GM18907 (cell line): ENCODE measurements around the gene FADS2.

ENCODE experiments used
- ATAC-seq: cut with Tn5 transposase; IDR thresholded peaks from one replicate; pipeline ENCODE4 v1.9.1; 2021; ENCODE audit warnings: mild to moderate bottlenecking, moderate library complexity; ENCODE audit not compliant: unreplicated experiment

Gene FADS2

DNA sequence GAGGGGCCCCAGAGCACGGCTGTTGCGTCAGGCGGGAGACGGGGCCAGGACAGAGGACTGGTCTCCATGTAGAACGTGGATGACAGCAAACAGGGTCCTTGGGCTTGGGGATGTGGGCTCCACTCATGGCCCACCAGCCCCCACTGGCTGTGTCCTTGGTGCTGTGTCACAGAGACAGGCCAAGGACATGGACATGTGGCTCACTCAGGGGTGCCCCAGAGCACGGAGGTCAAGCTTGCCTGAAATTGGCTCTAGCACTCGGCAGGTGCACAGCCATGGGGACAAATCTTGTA, 14.4 kb downstream of the FADS2 start:
- ATAC-seq: no peak

DNA sequence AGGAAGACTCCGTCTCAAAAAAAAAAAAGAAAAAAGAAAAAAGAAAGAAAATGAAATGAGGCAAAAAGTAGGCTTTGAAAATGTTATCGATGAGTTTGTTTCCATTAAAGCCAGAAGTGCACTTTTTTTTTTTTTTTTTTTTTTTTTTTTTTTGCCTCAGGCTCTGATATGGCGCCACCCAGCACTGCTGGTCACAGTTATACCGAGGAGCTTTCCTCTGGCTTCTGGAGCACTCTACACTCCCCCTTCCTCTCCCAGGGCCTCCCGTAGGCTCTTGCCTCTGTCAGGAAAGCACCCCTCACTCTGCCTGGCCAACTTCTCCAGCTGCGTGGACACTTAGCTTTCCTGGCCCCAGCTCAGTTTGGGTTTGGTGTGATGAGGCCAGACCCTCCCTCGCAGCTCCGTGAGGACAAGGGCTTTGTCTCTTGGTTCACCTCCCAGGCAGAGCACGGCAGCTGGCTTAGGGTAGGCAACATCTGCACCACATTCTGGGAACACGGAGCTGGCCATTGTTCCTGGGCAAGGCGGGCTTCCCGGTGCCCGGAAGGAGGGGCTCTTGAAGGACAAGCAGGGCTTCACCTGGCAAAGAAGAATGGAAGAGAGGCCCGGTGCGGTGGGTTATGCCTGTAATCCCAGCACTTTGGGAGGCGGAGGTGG, 16.9 kb downstream of the FADS2 start:
- no peak for ATAC-seq

DNA sequence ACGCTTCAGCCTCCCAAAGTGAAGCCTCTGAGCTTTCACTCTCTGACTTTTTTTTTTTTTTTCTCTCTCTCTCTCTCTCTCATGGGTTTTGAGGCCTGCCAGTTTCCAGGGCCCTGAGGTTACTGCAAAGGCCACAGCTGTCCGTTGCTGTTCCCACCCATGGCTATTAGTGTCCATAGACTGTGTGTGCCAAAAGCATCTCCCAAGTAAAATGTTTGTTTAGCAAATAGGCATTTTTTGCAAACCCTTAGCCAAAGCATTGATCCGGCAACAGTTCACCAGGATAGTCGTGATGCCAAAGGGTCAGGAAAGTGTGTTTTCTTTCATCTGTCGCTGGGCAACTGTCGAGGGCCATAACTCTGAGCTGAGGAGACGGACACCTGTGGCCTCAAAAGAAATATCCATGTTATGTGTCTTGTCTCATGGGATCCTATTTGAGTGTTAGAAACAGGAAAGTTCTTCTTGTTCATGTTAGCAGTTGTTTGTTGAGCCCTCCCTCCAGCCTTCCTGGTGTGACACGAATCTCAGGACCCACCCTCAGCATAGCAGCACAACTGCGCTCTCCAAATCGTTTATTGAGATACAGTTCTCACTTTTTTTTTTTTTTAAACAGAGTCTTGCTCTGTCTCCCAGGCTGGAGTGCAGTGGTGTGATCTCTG, 18.4 kb downstream of the FADS2 start:
- ATAC-seq: no peak

DNA sequence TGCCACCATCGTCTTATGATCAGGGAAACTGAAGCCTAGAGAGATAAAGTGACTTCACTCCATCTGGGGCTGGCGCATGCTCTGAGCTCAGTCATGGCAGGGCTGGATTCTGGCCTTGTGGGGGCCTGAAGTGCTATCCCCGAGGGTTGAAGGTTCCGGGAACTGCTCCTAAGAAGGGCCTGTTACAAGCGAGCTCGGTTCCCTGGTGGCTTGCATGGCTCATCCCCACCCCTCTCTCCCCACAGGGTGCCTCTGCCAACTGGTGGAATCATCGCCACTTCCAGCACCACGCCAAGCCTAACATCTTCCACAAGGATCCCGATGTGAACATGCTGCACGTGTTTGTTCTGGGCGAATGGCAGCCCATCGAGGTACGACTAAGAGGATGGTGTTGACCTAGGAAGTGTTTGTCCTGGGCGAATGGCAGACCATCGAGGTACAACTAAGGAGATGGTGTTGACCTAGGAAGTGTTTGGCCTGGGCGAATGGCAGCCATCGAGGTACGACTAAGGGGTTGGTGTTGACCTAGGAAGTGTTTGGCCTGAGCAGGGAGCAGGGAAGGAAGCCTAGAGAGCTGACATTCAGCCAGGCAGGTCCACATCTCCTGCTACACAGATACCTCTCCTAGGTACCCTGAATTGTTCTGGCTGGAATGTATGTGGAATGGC, 19.9 kb downstream of the FADS2 start:
- no peak for ATAC-seq

DNA sequence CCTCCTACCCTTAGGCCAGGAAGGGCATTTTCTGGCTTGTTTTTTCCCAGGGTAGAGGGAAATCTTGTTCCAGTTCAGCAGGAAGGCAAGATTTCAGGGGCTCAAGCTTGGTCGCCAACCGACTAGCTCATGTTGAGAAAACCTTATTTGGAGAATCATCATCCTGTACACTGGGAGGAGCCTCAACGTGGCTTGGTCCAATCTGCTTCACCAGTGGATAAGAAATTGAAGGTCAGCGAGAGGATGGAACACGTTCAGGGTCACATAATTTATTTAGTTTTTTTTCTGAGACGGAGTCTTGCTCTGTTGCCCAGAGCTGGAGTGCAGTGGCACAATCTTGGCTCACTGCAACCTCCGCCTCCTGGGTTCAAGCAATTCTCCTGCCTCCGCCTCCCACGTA, 20.5 kb downstream of the FADS2 start:
- no peak for ATAC-seq

DNA sequence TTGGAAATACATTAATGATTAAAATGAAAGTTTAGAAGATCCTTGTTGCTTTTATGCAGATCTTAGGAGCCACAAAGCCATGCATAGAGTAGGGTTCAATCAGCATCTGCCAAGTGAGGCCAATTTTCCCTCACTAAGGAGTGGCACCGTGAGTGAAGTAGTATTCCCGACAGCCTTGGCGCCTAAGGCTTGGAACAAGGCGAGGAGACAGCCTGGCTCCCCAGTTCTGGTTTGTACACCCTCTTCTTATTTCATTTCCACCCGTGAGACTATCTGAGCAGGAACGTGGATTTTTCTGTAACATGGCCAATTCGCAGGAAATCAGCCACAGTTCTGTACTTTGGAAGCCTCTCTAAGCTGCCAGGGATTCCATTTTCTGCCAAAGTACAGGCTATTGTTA, 22.6 kb downstream of the FADS2 start:
- ATAC-seq: no peak

DNA sequence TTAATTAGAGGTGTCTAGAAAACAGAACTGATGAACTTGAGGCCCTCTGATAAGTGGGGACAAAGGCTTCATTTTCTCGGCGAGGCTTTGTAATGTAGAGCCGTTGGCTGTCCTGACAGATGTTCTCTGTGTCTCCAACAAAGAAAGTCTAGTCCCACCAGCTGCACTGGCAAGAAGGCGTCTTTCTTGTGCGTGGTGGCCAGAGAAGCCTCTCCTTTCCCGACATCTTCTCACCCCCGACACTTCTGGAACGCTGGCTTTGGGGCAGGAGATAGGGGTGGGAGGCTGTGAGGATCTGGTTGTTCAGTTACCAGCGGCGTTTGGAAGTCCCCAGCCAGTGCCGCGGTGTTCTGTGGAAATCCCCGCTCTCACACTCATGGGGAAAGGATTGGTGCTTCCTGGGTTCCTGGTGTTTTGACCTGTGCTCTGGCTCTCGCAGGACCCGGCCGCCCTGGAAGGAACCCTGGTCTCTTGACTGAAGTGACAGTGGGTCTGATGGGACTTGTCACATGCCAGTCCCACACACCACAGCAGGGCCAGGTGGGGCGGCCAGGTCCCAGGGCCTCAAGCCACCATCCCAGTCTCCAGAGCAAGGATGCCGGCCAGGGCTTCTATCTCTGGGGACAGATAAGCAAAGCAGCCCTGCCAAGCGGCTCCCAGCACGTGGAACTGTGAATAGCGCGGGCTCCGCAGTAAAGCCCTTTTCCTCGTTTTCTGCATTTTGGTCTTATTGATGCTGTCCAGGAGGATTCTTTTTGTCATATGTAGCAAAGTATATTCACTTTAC, 23.2 kb downstream of the FADS2 start:
- no peak for ATAC-seq

DNA sequence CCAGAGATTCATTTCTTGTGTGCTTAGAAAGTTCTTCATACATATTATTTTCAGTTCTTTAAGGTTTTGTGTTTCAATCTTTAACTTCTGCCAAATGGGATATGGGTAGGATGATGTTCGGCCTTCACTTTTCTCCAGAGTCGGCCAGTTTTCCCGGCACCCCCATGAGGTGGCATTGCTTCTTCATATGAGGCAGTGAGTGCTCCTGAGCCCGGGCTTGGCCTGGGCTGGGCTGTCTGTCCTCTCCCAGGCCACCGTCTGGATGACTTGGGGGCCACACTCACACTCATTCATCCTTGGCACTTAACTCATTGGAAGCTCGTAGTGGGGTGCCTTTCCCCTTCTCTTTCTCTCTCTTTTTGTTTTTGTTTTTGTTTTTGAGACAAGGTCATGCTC, 23.8 kb downstream of the FADS2 start:
- ATAC-seq: no peak

DNA sequence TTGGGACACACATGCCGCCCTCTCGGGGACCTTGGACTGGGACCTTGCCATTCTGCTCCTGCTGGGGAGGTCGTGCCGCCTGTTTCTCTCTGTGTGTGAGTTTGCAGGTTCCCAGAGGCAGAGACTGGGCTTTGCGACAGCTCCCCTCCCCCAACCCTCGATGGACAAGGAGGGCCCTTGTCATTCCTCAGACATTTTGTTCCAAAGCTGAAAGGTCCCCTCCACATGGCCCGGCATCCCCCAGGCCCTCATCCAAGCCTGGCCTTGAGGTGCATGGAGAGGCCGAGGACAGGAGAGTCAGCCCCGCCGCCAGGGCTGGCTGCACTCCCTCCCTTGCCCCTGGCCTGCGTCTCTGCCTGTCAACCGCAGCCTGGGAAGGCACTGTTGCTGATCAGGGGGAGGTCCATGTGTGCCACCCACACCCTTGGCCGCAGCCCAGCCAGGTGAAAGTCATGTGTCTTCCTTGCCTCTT, 25.6 kb downstream of the FADS2 start:
- no peak for ATAC-seq

DNA sequence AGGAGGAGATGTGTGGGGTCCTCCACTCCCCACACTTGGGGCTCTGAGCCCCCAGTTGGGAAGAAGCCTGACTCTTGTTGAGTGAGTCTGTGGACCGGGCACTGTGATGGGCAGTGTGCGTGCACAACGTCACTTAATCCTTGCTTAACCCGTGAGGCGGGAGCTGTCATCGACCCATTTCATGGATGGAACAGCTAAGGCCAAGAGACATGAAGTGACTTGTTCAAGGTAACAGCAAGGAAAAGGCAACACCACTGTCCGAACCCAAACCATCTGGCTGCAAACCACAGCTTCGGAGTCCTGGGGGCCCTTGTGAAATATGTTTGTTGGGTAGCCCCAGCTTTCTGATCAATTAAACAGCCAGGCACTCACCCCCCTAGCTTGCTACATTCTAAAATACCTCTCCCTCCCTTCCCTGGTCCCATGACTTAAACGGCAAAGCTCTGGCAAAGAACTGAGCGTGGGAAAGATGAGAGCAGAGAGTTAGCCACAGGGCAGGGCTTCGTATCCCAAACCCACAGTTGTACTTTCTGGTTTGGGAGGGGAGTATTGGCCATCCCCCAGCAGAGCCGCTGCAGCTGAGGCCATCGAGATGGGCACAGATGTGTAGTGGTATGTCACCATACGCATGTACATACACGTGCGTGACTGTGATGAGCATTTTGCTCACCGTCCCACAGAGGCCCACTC, 26.3 kb downstream of the FADS2 start:
- ATAC-seq: no peak

DNA sequence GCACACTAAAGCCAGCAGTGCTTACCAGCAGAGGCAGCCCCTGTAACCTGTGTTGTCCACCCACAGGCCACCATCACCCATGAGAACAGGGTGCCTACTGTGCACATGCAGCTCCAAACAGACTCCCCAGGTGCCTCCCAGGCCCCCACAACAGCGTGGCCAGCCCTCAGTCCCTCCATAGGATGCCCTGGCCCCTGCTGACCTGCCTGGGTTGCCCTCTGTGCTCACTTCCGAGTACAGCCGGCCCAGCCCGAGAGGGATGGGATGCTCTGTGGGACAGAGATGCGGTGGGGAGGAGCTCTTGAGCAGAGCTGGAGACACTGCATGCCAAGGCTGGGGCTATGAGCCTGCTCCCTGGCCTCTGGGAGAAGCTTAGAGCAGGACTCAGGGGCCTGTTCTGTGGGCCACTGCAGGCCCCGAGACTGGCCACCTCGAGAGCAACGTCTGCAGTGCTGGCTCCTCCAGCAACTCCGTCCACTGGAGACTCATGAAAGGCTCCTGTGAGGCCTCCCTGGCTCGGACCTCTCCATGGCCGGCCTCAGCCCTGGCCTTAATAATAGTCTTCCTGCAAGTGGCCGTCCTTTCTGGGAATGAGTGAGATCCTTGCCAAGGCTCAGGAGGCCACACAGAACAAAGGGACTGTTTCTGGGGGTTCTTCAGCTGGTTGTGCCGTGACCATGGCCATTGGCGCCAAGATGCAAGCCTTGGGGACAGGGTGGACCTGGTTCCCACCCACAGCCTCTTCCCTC, 27.0 kb downstream of the FADS2 start:
- ATAC-seq: no peak

DNA sequence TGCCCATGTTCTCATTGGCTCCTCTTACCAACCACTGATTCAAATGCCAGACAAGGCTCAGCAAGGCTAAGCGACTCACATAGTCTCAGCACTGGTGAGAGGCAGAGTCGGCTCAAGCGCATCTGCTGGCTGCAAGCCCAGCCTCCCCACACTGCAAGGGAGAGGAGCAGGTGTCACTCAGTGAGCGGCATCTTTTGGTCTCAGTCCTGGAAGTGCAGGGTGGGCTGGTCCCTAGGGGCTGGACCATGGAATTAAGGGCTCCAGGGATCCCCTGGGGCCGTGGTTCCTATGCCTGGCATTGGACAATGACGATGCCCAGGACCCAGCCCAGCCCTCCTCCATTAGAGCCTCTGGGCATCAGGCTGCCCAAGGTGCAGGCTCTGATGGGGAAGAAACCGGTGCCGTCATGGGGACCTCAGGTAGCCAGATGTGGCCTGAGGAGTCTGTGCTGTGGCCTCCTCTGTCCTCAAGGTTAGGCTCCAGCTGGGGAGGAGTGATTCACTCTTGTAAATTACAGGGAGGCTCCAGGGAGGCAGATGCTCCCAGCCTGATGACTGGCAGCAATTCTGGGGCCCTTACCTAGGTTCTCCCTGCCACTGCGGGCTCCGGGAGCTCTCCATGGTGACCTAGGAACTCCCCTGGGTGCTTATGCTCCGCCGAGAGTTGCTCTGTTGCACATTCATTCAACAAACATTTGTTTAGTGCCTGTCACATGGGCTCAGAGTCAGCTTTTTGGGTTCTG, 28.0 kb downstream of the FADS2 start:
- ATAC-seq: no peak

DNA sequence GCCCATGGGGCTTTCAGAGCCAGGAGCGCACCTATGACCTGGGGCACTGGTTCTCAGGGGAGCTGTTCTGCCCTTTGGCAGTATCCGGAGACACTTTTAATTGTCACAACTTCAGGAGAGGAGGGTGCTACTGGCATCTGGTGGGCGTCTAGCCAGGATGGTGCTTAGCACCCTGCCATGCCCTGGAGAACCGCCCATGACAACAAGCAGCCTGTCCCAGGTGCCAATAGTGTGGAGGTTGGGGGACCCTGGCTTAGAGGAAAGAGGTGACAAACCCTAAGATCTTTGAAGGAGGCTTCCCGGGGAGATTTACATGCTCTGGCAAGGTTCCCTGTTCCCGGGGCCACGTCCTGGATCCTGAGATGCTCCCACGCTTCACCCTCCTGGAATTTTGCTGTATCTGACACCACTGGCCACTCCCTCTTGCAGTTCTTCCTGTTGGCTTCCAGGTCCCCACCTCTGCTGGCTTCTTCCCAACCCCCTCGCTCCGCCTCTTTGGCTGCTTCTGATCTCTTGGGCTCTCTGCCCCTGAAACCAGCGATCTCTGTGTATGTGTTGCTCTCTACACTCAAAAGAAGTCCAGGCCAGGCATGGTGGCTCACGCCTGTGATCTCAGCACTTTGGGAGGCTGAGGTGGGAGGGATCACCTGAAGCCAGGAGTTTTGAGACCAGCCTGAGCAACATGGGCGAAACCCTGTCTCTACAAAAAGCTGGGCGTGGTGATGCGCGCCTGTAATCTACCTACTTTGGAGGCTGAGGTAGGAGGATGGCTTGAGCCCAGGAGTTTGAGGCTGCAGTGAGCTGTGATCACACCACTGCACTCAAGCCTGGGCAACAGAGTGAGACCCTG, 32.2 kb downstream of the FADS2 start:
- no peak for ATAC-seq

DNA sequence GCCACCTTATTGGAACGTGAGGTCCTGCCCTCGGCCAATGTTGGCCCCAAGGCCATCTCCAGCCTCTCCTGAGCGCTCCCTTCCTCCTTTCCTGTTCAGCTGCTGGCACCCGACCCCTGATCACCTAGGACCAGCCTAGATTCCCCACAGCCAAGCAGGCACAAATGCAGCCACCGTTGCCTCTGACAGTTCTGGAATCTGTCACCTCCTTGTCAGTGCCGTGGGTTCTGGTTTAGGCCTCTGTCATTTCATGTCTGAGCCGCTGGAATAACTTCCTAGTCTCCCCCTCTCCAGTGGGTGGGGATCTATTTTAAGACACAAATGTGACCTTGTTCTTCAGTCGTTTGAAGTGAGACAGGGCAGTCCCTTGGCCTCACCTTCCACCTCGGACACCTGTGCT, 33.5 kb downstream of the FADS2 start:
- no peak for ATAC-seq

DNA sequence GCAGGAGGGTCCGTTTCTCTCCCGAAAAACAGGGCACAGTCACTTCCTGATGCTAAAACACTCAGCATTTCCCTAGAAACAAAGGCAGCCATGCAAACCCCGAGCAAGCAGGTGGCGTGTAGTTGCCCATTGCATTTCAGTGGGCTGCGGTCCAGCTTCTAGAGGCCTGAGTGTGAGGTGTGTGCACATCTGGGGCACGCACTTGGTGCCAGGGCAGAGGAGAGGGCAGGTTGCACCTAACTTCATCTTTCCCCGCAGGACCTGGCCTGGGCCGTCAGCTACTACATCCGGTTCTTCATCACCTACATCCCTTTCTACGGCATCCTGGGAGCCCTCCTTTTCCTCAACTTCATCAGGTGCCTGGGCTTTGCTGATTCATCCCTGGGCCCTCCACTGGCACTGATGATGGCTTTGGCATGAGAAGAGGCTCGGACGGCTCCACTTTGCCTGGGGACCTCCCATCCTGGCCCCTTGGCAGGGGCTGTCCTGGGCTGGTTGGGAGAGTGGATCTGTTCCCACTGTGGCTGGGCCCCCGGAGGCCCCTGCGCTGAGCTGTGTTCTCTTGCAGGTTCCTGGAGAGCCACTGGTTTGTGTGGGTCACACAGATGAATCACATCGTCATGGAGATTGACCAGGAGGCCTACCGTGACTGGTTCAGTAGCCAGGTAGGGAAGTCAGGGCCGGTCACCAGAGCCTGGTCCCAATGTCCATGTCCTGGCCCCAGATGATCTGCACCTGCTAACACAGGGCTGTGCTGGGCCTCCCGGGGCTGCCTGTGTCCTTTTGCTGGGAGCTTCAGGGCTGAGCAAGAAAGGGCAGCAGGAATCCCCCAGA, 34.8 kb downstream of the FADS2 start:
- ATAC-seq: no peak

DNA sequence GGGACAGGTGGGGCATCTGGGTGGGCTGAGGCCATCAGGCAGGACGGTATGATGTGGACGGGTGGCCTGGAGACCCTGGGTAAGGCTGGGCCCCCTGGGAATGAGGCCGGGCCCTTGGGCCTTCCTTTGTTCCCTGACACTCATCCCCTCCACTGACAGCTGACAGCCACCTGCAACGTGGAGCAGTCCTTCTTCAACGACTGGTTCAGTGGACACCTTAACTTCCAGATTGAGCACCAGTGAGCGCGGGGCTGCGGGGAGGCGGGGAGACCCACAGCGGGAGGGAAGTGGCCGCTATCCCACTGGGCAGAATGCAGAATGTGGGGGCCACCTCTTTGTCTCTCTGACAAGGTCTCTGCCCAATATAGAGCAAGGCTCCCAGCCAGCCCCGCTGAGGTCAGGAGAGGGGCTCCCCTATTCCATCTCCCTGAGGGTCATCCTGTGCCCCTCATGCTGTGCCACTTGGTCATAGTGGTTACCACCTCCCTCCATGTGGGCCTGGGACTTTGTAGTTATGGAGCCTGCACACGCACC, 35.5 kb downstream of the FADS2 start:
- no peak for ATAC-seq
